KG1 (cell line): Measurements from ENCODE around the gene MSRB1.

Experiments used
- DNase-seq: peaks from one replicate; lab custom pipeline; 2025; lab: John Stamatoyannopoulos, UW

MSRB1 gene

GRCh38 chr16:1895949-1896675, 46.9 kb downstream of the MSRB1 start:
- no peak for DNase-seq

DNA sequence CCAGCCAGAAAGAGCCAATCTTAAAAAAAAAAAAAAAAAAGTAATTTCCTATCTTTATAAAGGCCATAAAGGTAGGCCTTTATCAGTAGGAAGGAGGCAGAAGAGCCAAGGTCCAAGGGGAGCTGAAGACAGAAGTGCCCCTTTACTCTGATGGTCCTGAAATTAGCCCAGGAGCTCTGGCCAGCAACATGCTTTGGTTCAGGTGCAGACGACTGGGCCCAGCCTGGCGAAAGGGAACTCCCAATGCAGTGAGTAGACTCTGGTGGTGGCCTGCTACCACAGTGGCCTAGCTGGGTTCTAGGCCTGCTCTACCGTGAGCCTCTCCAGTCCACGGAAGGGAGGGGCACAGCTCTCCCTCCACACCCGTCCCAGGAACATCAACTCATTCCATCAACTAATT, 47.9 kb downstream of the MSRB1 start:
- no peak for DNase-seq

DNA sequence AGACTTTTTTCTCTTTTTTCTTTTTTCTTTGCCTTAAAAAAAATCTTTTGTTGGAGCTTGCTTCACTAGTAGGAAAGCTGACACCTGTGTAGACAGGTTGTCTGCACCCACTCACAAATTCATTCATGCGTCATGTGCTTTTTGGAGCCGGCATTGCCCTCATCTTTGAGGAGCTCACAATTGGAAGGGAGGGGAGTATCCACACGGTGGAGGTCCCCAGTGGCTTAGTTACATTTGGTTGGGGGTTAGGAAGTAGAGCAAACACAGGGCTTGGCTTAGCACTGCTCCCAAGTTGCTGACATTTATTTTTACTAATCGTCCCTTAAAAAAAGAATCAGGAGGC, 52.3 kb downstream of the MSRB1 start:
- DNase-seq: no peak

GRCh38 chr16:1890024-1890707, 52.8 kb downstream of the MSRB1 start:
- no peak for DNase-seq
